H1 (cell line): ENCODE data around the gene ALPI. TPM values are rescaled to one million over a fixed set of nuclear protein-coding genes. Genes with fewer than 3 reads are reported as not detected.
A peak's percentile ranks its signal among the peaks of the same experiment; 100 is the strongest.
"Not testable (repeated sequence)": the region's sequence is repeated elsewhere in the genome, so short reads cannot be mapped to it uniquely, and the experiment has no call there.

Source experiments
- CTCF ChIA-PET: fragments of 300-600 bp; sonication (Branson Sonifier 250); formaldehyde crosslinking; loops from one replicate; lab custom pipeline; 2021; ENCODE audit not compliant: partially characterized antibody; lab: Charles Lee
- POLR2A ChIA-PET: fragments of 300-600 bp; sonication (Branson Sonifier 250); formaldehyde crosslinking; loops from one replicate; lab custom pipeline; 2021; ENCODE audit warnings: inconsistent platforms; ENCODE audit not compliant: partially characterized antibody; lab: Charles Lee
- DNase-seq, 2 experiments: peaks; one replicate each; pipeline versions ENCODE4 v3.0.0 to v3.0.0-alpha.2; 2010 to 2022; ENCODE audit warnings: low spot score in 2 of 2, low read depth in 1 of 2, mixed read lengths in 1 of 2
- FAIRE-seq: peaks from 2 replicates; lab custom pipeline; 2011; peaks lifted over from hg19 to GRCh38; lab: Jason Lieb, UNC
- H2AFZ ChIP-seq: 2 replicates; pipeline ENCODE4 v1.8.1; 2012; ENCODE audit warnings: low read length, inconsistent platforms
- H2AK5ac ChIP-seq: 2 replicates; pipeline ENCODE4 v1.6.1; 2013; ENCODE audit warnings: low read depth, low read length
- H2BK120ac ChIP-seq: replicated peaks from 2 replicates; pipeline ENCODE3; 2013; ENCODE audit warnings: low read depth, low read length, inconsistent platforms
- H2BK12ac ChIP-seq: 2 replicates; pipeline ENCODE4 v1.6.1; 2013; ENCODE audit warnings: low read depth, low read length
- H2BK15ac ChIP-seq: 2 replicates; pipeline ENCODE4 v1.6.1; 2013; ENCODE audit warnings: low read length
- H2BK20ac ChIP-seq: 2 replicates; pipeline ENCODE4 v1.6.1; 2013; ENCODE audit warnings: low read length
- H2BK5ac ChIP-seq: 2 replicates; pipeline ENCODE4 v1.6.1; 2013; ENCODE audit warnings: low read depth, low read length
- H3K14ac ChIP-seq: 2 replicates; pipeline ENCODE4 v1.6.1; 2013; ENCODE audit warnings: inconsistent platforms; ENCODE audit not compliant: insufficient read length
- H3K18ac ChIP-seq: 2 replicates; pipeline ENCODE4 v1.6.1; 2013; ENCODE audit warnings: low read length; ENCODE audit errors: extremely low read depth
- H3K23ac ChIP-seq: 2 replicates; pipeline ENCODE4 v1.6.1; 2013; ENCODE audit warnings: inconsistent platforms; ENCODE audit not compliant: insufficient read length
- H3K23me2 ChIP-seq: 2 replicates; pipeline ENCODE4 v1.6.1; 2013; ENCODE audit warnings: low read depth, low read length
- H3K27ac ChIP-seq: 2 replicates; pipeline ENCODE4 v1.6.1; 2011; ENCODE audit warnings: low read depth, low read length, inconsistent platforms
- H3K27me3 ChIP-seq, 4 experiments: replicated peaks in 1 of 4; 1 replicate in 1 of 4; 2 replicates in 3 of 4; pipeline versions ENCODE4 v1.6.1 to v1.8.1; 2011 to 2013; ENCODE audit warnings: low read length in 3 of 4, mild to moderate bottlenecking in 3 of 4, inconsistent platforms in 2 of 4, mixed read lengths in 2 of 4, moderate library complexity in 1 of 4; ENCODE audit not compliant: control insufficient read depth in 3 of 4, insufficient read depth in 3 of 4; ENCODE audit errors: extremely low read depth in 1 of 4
- H3K36me3 ChIP-seq, 4 experiments: 2 replicates each; pipeline versions ENCODE4 v1.6.1 to v1.8.1; 2011 to 2013; ENCODE audit warnings: mild to moderate bottlenecking in 4 of 4, low read length in 3 of 4, moderate library complexity in 2 of 4, control low read depth in 1 of 4, inconsistent platforms in 1 of 4; ENCODE audit not compliant: insufficient read depth in 4 of 4, control insufficient read depth in 2 of 4
- H3K4ac ChIP-seq: replicated peaks from 2 replicates; pipeline ENCODE3; 2013; ENCODE audit warnings: low read length, low read depth, mixed read lengths, inconsistent platforms; ENCODE audit not compliant: insufficient read length
- H3K4me1 ChIP-seq, 4 experiments: replicated peaks in 1 of 4; 1 replicate in 1 of 4; 2 replicates in 3 of 4; pipeline versions ENCODE4 v1.6.1 to v1.8.1; 2011 to 2013; ENCODE audit warnings: low read length in 3 of 4, inconsistent platforms in 2 of 4, mixed read lengths in 1 of 4; ENCODE audit not compliant: insufficient read depth in 4 of 4, control insufficient read depth in 3 of 4
- H3K4me2 ChIP-seq, 2 experiments: 2 replicates each; pipeline versions ENCODE4 v1.6.1 to v1.8.1; 2011 to 2013; ENCODE audit warnings: low read depth in 2 of 2, low read length in 2 of 2, control low read depth in 1 of 2, inconsistent platforms in 1 of 2, mild to moderate bottlenecking in 1 of 2; ENCODE audit not compliant: insufficient read depth in 1 of 2
- H3K4me3 ChIP-seq, 4 experiments: fragments of 200-600, 300-600 bp in 1 of 4; sonication (generic), shearing (Covaris generic), sonication (Bioruptor Twin) in 1 of 4; 2 replicates each; pipeline versions ENCODE4 v1.5.1 to v1.8.1; 2011 to 2016; ENCODE audit warnings: low read length in 4 of 4, low read depth in 3 of 4, control low read depth in 2 of 4, inconsistent platforms in 2 of 4, mild to moderate bottlenecking in 2 of 4, mixed read lengths in 1 of 4, moderate library complexity in 1 of 4; ENCODE audit not compliant: insufficient read depth in 2 of 4; ENCODE audit errors: extremely low read depth in 1 of 4
- H3K56ac ChIP-seq: replicated peaks from 2 replicates; pipeline ENCODE3; 2013; ENCODE audit warnings: low read depth, mild to moderate bottlenecking, mixed read lengths, low read length, inconsistent platforms; ENCODE audit not compliant: insufficient read length
- H3K79me1 ChIP-seq: 2 replicates; pipeline ENCODE4 v1.6.1; 2013; ENCODE audit warnings: low read depth, low read length, control low read depth
- H3K79me2 ChIP-seq, 2 experiments: 2 replicates each; pipeline versions ENCODE4 v1.6.1 to v1.8.1; 2012 to 2013; ENCODE audit warnings: low read length in 2 of 2, mild to moderate bottlenecking in 2 of 2, inconsistent platforms in 1 of 2; ENCODE audit not compliant: insufficient read depth in 2 of 2, control insufficient read depth in 1 of 2
- H3K9ac ChIP-seq, 4 experiments: replicated peaks in 1 of 4; 1 replicate in 1 of 4; 2 replicates in 3 of 4; pipeline versions ENCODE4 v1.6.1 to v1.8.1; 2011 to 2013; ENCODE audit warnings: low read depth in 3 of 4, low read length in 3 of 4, control low read depth in 2 of 4, mild to moderate bottlenecking in 2 of 4, moderate library complexity in 2 of 4, inconsistent platforms in 1 of 4; ENCODE audit errors: extremely low read depth in 1 of 4
- H3K9me3 ChIP-seq, 2 experiments: 2 replicates each; pipeline versions ENCODE4 v1.6.1 to v1.8.1; 2012 to 2013; ENCODE audit warnings: mild to moderate bottlenecking in 2 of 2, moderate library complexity in 2 of 2, control low read depth in 1 of 2, inconsistent platforms in 1 of 2, low read depth in 1 of 2, low read length in 1 of 2, mixed read lengths in 1 of 2; ENCODE audit not compliant: insufficient read depth in 2 of 2
- H4K20me1 ChIP-seq, 2 experiments: replicated peaks in 1 of 2; 2 replicates each; pipeline versions ENCODE3 to v1.8.1; 2011 to 2013; ENCODE audit warnings: inconsistent platforms in 2 of 2, low read length in 2 of 2, mild to moderate bottlenecking in 1 of 2; ENCODE audit not compliant: insufficient read depth in 2 of 2, control insufficient read depth in 1 of 2
- H4K5ac ChIP-seq: 2 replicates; pipeline ENCODE4 v1.6.1; 2013; ENCODE audit warnings: low read length, low read depth, mixed read lengths, inconsistent platforms; ENCODE audit not compliant: insufficient read length
- H4K8ac ChIP-seq: 2 replicates; pipeline ENCODE4 v1.8.0; 2013; ENCODE audit warnings: mild to moderate bottlenecking, moderate library complexity, low read length, inconsistent platforms; ENCODE audit not compliant: insufficient read depth; ENCODE audit errors: extremely low read depth
- H4K91ac ChIP-seq: replicated peaks from 2 replicates; pipeline ENCODE3; 2013; ENCODE audit warnings: low read length, mixed read lengths, inconsistent platforms; ENCODE audit not compliant: insufficient read length
- GABPA ChIP-seq: IDR thresholded peaks from 2 replicates; pipeline ENCODE4 v1.6.1; 2011; ENCODE audit warnings: mild to moderate bottlenecking, low read length, moderate library complexity, borderline replicate concordance; ENCODE audit not compliant: insufficient read depth
- RAD21 ChIP-seq, 2 experiments: IDR thresholded peaks in 1 of 2; conservative IDR thresholded peaks in 1 of 2; 2 replicates each; pipeline ENCODE4 v1.6.1; 2011; ENCODE audit warnings: low read depth in 2 of 2, low read length in 2 of 2, improper control_type of control experiment in 1 of 2, inconsistent platforms in 1 of 2, mild to moderate bottlenecking in 1 of 2, moderate library complexity in 1 of 2
- TBP ChIP-seq: IDR thresholded peaks from 2 replicates; pipeline ENCODE4 v1.6.1; 2011; ENCODE audit warnings: low read depth, low read length, improper control_type of control experiment
- WGBS, 2 experiments: shearing (Covaris generic) in 1 of 2; methylation state at CpG; one replicate each; pipeline versions ENCODE4 v1.1.6 to v1.1.7; 2013 to 2015; ENCODE audit warnings: low lambda C conversion rate in 2 of 2, mixed read lengths in 2 of 2, inconsistent platforms in 1 of 2, low coverage in 1 of 2, missing lambda C conversion rate in 1 of 2; ENCODE audit not compliant: insufficient replicate concordance in 2 of 2, insufficient coverage in 1 of 2, insufficient read length in 1 of 2; ENCODE audit errors: extremely low coverage in 1 of 2, missing lambda C conversion rate in 1 of 2; 5-methylcytosine and 5-hydroxymethylcytosine counted together
- polyA plus RNA-seq, 7 experiments: library from polyadenylated mRNA; depleted of rRNA in 3 of 7; stranded (reverse) in 5 of 7; unstranded in 2 of 7; fragments of >200 nt in 5 of 7; fragments of 200-250 nt in 2 of 7; gene quantifications; 1 replicate in 5 of 7; 2 replicates in 1 of 7; 4 replicates in 1 of 7; pipeline versions ENCODE4 v1.2.1 to v1.2.3, GENCODE V29; 2011 to 2013; ENCODE audit warnings: missing spikeins in 2 of 7, mixed read lengths in 2 of 7
- total RNA-seq: library from RNA; stranded (reverse); fragmentation: NEBNext Ultra II Directional; extraction: Animal tissue kit (Norgen Biotek cat#: 25700); gene quantifications from 2 replicates; pipeline ENCODE4 v1.2.1, GENCODE V29; 2021
- TF ChIP-seq, protein P1 (sequence below): IDR thresholded peaks from 2 replicates; pipeline ENCODE4 v1.6.1; 2012; ENCODE audit warnings: low read length, inconsistent platforms
- TF ChIP-seq, protein P2 (sequence below), 3 experiments: IDR thresholded peaks; 1 replicate in 2 of 3; 2 replicates in 1 of 3; pipeline versions ENCODE4 v1.5.1 to v1.6.1; 2011; ENCODE audit warnings: low read length in 3 of 3, mild to moderate bottlenecking in 3 of 3, inconsistent platforms in 2 of 3, low read depth in 1 of 3, moderate library complexity in 1 of 3; ENCODE audit not compliant: insufficient read depth in 1 of 3; ENCODE audit errors: control extremely low read depth in 1 of 3

ALPI gene
- total and polyA plus RNA-seq, 2 of the 8 experiments (the other 6 are each of a cell fraction or from before 2014, with no cell fraction given): not detected

DNA sequence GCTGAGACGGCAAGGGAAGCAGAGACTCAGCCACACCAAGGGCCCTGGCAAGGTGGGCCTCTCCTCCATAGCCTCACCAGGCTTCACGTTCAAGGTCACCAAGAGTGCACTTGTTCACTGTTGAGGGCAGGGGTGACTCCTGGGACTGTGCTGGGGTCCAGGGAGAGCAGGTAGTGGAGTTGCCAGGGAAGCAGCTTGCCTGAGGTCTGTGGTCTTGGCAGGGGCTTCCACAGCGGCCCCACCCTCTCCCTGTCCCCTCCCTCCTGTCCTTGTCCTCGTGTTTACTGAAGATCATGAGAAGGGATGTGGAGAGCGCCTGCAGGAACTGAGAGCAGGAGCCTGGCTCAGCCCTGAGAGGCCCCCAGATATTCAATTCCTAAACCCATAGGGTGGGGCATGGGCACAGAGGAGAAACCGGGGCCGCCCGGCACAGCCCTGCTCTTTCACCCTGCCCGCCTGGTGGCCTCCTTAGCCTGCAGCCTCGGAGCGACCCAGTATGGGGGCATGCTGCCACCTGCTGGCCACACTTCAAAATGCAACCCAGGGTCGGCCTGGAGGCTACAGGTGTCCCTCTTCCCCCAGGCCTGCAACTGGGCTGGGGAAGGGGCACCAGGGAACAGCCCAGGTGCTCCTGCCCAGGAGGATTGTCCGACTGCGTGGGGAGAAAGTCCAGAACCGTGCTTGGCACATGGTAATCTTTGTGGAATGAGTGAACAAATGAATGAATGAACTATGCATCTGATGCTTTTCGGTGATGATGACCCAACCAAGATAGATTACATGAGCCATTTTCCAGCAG lies 15.5 kb upstream of the ALPI start:
- H3K4me3 ChIP-seq, H2BK15ac ChIP-seq, H3K79me1 ChIP-seq, H3K9ac ChIP-seq, H4K20me1 ChIP-seq, H2BK5ac ChIP-seq, H3K18ac ChIP-seq, H3K4ac ChIP-seq, H4K5ac ChIP-seq, H3K27ac ChIP-seq, H3K27me3 ChIP-seq, H3K79me2 ChIP-seq, H4K8ac ChIP-seq, H3K23me2 ChIP-seq, H4K91ac ChIP-seq, H3K23ac ChIP-seq, H3K36me3 ChIP-seq, H3K4me2 ChIP-seq, H3K4me1 ChIP-seq, H3K14ac ChIP-seq, H2BK12ac ChIP-seq, H2AFZ ChIP-seq, H2AK5ac ChIP-seq, H3K9me3 ChIP-seq, H2BK20ac ChIP-seq, H2BK120ac ChIP-seq, H3K56ac ChIP-seq: not testable (repeated sequence)
- WGBS, 2 experiments: 21% methylated on average over 11 of the region's 16 CpGs; no CpG with 5 or more reads in 1 of the 2 experiments
- ChIA-PET CTCF (interaction anchor here (0.6 to 4.9 kb wide), 38 partner anchors 10 to 658 kb away, joined by 3 to 68 read pairs (median 6); partner anchors contain the start of genes ALPP and CHRND), POLR2A (interaction anchor here (1.2 to 1.7 kb wide), 4 partner anchors 23 to 72 kb away, joined by 3 to 6 read pairs (median 4); no protein-coding TSS in a partner anchor)
- TF ChIP-seq, protein P1, sequence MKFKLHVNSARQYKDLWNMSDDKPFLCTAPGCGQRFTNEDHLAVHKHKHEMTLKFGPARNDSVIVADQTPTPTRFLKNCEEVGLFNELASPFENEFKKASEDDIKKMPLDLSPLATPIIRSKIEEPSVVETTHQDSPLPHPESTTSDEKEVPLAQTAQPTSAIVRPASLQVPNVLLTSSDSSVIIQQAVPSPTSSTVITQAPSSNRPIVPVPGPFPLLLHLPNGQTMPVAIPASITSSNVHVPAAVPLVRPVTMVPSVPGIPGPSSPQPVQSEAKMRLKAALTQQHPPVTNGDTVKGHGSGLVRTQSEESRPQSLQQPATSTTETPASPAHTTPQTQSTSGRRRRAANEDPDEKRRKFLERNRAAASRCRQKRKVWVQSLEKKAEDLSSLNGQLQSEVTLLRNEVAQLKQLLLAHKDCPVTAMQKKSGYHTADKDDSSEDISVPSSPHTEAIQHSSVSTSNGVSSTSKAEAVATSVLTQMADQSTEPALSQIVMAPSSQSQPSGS: 0 out of 2 replicates have a peak, but pooled peaks have one; percentile 23
- TF ChIP-seq GABPA: 0 out of 2 replicates have a peak, but pooled peaks have one; percentile 46
- TF ChIP-seq RAD21 (IDR thresholded peaks at IDR 0.05 in 1 of 2, conservative IDR thresholded peaks at IDR 0.05 in 1 of 2; ENCODE audit: low read depth in 2 of 2, low read length in 2 of 2): peak; percentile 93 to 94
- TF ChIP-seq TBP: peak; percentile 34; the same call in 1 of the 2 replicates
- TF ChIP-seq, protein P2, sequence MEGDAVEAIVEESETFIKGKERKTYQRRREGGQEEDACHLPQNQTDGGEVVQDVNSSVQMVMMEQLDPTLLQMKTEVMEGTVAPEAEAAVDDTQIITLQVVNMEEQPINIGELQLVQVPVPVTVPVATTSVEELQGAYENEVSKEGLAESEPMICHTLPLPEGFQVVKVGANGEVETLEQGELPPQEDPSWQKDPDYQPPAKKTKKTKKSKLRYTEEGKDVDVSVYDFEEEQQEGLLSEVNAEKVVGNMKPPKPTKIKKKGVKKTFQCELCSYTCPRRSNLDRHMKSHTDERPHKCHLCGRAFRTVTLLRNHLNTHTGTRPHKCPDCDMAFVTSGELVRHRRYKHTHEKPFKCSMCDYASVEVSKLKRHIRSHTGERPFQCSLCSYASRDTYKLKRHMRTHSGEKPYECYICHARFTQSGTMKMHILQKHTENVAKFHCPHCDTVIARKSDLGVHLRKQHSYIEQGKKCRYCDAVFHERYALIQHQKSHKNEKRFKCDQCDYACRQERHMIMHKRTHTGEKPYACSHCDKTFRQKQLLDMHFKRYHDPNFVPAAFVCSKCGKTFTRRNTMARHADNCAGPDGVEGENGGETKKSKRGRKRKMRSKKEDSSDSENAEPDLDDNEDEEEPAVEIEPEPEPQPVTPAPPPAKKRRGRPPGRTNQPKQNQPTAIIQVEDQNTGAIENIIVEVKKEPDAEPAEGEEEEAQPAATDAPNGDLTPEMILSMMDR (IDR thresholded peaks at IDR 0.05; ENCODE audit: control extremely low read depth in 1 of 3, insufficient read depth in 1 of 3, low read depth in 1 of 3, low read length in 3 of 3): peak in 2 of 3 experiments; percentile 88 to 95; a peak in 3 of 4 replicates
- DNase-seq (peak; percentile 62 to 100), FAIRE-seq (peak; percentile 13)
